Adrenal gland (tissue), 12 donors: Measurements from ENCODE around the gene RPS6KA5. TPM values are rescaled to one million over a fixed set of nuclear protein-coding genes. Genes with fewer than 3 reads are reported as not detected.
"Not testable (repeated sequence)": the region's sequence is repeated elsewhere in the genome, so short reads cannot be mapped to it uniquely, and the experiment has no call there.

Experiments used
- DNase-seq, 7 donors: peaks; one replicate each; pipeline ENCODE4 v3.0.0-alpha.2; 2019 to 2020
- H3K27ac ChIP-seq, 5 donors: fragments of 200-600 bp; sonication (generic) in 4 of 5; 1 replicate in 3 of 5; 2 replicates in 2 of 5; pipeline versions ENCODE4 v1.5.1 to v1.8.0; 2016 to 2020; ENCODE audit warnings: mild to moderate bottlenecking in 1 of 5
- H3K27me3 ChIP-seq: fragments of 200-600 bp; 2 replicates; pipeline ENCODE4 v1.8.0; 2021
- H3K36me3 ChIP-seq, 2 donors: fragments of 200-600 bp; replicated peaks in 1 of 2; 1 replicate in 1 of 2; 2 replicates in 1 of 2; pipeline versions ENCODE4 v1.5.1 to v1.8.0; 2018 to 2022
- H3K4me1 ChIP-seq, 2 donors: fragments of 200-600 bp; replicated peaks in 1 of 2; 1 replicate in 1 of 2; 2 replicates in 1 of 2; pipeline versions ENCODE4 v1.5.1 to v1.8.0; 2018 to 2021
- H3K4me3 ChIP-seq, 4 donors: fragments of 200-600 bp; sonication (generic) in 3 of 4; one replicate each; pipeline ENCODE4 v1.5.1; 2016 to 2018
- H3K9me3 ChIP-seq, 3 donors: fragments of 200-600 bp; sonication (generic) in 1 of 3; replicated peaks in 1 of 3; 1 replicate in 2 of 3; 2 replicates in 1 of 3; pipeline versions ENCODE4 v1.5.1 to v1.8.0; 2016 to 2021
- POLR2A ChIP-seq, 2 donors: fragments of 450-650 bp; IDR thresholded peaks; one replicate each; pipeline ENCODE4 v1.6.1; 2017; ENCODE audit warnings: antibody characterized with exemption in 2 of 2, mild to moderate bottlenecking in 2 of 2, moderate library complexity in 1 of 2
- WGBS, 4 donors: extraction: QIAGEN DNeasy Blood & Tissue Kit in 2 of 4; methylation state at CpG; one replicate each; pipeline versions ENCODE4 v1.1.5 to v1.1.7; 2013 to 2017; 5-methylcytosine and 5-hydroxymethylcytosine counted together
- intact Hi-C, 2 donors: fragments of 100-400 bp; cut with DNase I; formaldehyde crosslinking; loops; one replicate each; pipeline versions ENCODE4 v1.14.1 to v1.15.0; 2022 to 2023
- polyA plus RNA-seq, 3 donors: library from polyadenylated mRNA; stranded (reverse); fragments of 200-250 nt in 2 of 3; fragments of 350-450 nt in 1 of 3; fragmentation: Illumina TruSeq in 1 of 3; extraction: RNeasy Lipid Tissue Mini Kit (QIAGEN cat#74804) in 1 of 3; gene quantifications; one replicate each; pipeline ENCODE4 v1.2.3, GENCODE V29; 2013 to 2014
- total RNA-seq, 9 donors: library from RNA; depleted of rRNA in 4 of 9; stranded (reverse); fragments of >200 nt in 4 of 9; fragments of 120-200 nt in 1 of 9; fragmentation: NEBNext Ultra II Directional in 1 of 9; extraction: Animal tissue kit (Norgen Biotek cat#: 25700) in 1 of 9; gene quantifications; one replicate each; pipeline versions ENCODE4 v1.1.0 to v1.2.4, GENCODE V29; 2013 to 2023
- TF ChIP-seq, protein P1 (sequence below), 6 experiments: fragments of 450-650 bp in 4 of 6; fragments of 200-600 bp in 2 of 6; sonication (generic) in 1 of 6; IDR thresholded peaks; 1 replicate in 5 of 6; 2 replicates in 1 of 6; pipeline versions ENCODE4 v1.5.1 to v1.8.0; 2016 to 2021; ENCODE audit warnings: antibody characterized with exemption in 6 of 6, mild to moderate bottlenecking in 2 of 6, moderate library complexity in 1 of 6
- donor health status: healthy with polysubstance abuse.
- donor health status: Bipolar disorder and iron deficiency.
- donor health status: DM: yes; HTN: yes; CAD: no.
- donor health status: DM: no; HTN: no; CAD: no.
- donor health status: DM: no; HTN: no; CAD: no.
- donor health status: DM: yes; HTN: yes; CAD: no.

Gene RPS6KA5
- total and polyA plus RNA-seq, 12 donors: 0.27 to 5.5 (median 1.8) TPM

- Histone ChIP-seq H3K4me1 (no peaks in the 10 kb centered on the region), H3K36me3 (no peaks in the 10 kb centered on the region), H3K27me3 (no peaks in the 10 kb centered on the region), H3K27ac (no peak overlapping the region), H3K9me3 (no peaks in the 10 kb centered on the region), H3K4me3 (no peak overlapping the region)
- TF ChIP-seq, protein P1, sequence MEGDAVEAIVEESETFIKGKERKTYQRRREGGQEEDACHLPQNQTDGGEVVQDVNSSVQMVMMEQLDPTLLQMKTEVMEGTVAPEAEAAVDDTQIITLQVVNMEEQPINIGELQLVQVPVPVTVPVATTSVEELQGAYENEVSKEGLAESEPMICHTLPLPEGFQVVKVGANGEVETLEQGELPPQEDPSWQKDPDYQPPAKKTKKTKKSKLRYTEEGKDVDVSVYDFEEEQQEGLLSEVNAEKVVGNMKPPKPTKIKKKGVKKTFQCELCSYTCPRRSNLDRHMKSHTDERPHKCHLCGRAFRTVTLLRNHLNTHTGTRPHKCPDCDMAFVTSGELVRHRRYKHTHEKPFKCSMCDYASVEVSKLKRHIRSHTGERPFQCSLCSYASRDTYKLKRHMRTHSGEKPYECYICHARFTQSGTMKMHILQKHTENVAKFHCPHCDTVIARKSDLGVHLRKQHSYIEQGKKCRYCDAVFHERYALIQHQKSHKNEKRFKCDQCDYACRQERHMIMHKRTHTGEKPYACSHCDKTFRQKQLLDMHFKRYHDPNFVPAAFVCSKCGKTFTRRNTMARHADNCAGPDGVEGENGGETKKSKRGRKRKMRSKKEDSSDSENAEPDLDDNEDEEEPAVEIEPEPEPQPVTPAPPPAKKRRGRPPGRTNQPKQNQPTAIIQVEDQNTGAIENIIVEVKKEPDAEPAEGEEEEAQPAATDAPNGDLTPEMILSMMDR (IDR thresholded peaks at IDR 0.05): no peak
- TF ChIP-seq POLR2A (IDR thresholded peaks at IDR 0.05): no peak
- WGBS, 4 donors: 53 to 91% (median 75%) methylated on average over 1 of the region's 1 CpG
- intact Hi-C loops: loop anchor here in 1 of 2 donors (10.0 kb wide), 1 partner anchor 121 kb away; no protein-coding TSS in a partner anchor
- no peak for DNase-seq
These were observed 24.6 kb downstream of the RPS6KA5 start for GRCh38 chr14:91035855-91036254.

- H3K27me3 ChIP-seq, DNase-seq, H3K36me3 ChIP-seq, H3K9me3 ChIP-seq, H3K27ac ChIP-seq, H3K4me3 ChIP-seq, H3K4me1 ChIP-seq: not testable (repeated sequence)
- 70 to 94% (median 79%) methylated on average over 9 to 10 of the region's 10 CpGs for WGBS, 4 donors
- intact Hi-C loops: loop anchor here in 1 of 2 donors (10.0 kb wide), 1 partner anchor 120 kb away; no protein-coding TSS in a partner anchor
These were observed 26.1 kb downstream of the RPS6KA5 start for GRCh38 chr14:91034379-91034778.

GRCh38 chr14:91032248-91032647 is 28.2 kb downstream of the RPS6KA5 start:
- H3K9me3 ChIP-seq: no peaks in the 10 kb centered on the region
- H3K36me3 ChIP-seq: no peaks in the 10 kb centered on the region
- H3K27ac ChIP-seq: no peak overlapping the region
- H3K27me3 ChIP-seq: no peaks in the 10 kb centered on the region
- 84 to 93% (median 89%) methylated on average over 3 of the region's 3 CpGs for WGBS, 4 donors
- DNase-seq: no peak
- no peak overlapping the region for H3K4me3 ChIP-seq
- intact Hi-C loops: loop anchor here in 1 of 2 donors (10.0 kb wide), 1 partner anchor 117 kb away; no protein-coding TSS in a partner anchor
- no peaks in the 10 kb centered on the region for H3K4me1 ChIP-seq
- TF ChIP-seq, protein P1 (IDR thresholded peaks at IDR 0.05): no peak
- TF ChIP-seq POLR2A (IDR thresholded peaks at IDR 0.05): no peak

- H3K4me1 ChIP-seq: no peaks in the 10 kb centered on the region
- TF ChIP-seq, protein P1 (IDR thresholded peaks at IDR 0.05): no peak
- no peak for TF ChIP-seq POLR2A (IDR thresholded peaks at IDR 0.05)
- H3K27ac ChIP-seq: no peak overlapping the region
- WGBS, 4 donors: 92 to 95% (median 94%) methylated on average over 4 of the region's 4 CpGs
- no peaks in the 10 kb centered on the region for H3K9me3 ChIP-seq
- DNase-seq: no peak
- intact Hi-C loops: loop anchor here in 1 of 2 donors (10.0 kb wide), 1 partner anchor 117 kb away; no protein-coding TSS in a partner anchor
- no peak overlapping the region for H3K4me3 ChIP-seq
- H3K36me3 ChIP-seq: no peaks in the 10 kb centered on the region
- H3K27me3 ChIP-seq: no peaks in the 10 kb centered on the region
These were observed 28.8 kb downstream of the RPS6KA5 start for GRCh38 chr14:91031666-91032065.
